Right lobe of liver (tissue), 6 donors: ENCODE measurements around the gene CDC73. TPM values are rescaled to one million over a fixed set of nuclear protein-coding genes. Genes with fewer than 3 reads are reported as not detected.

Experiments
- ATAC-seq, 4 donors: fragments of 200-7000 bp; cut with Tn5 transposase; one replicate each; pipeline ENCODE4 v1.9.1; 2020; ENCODE audit warnings: mild to moderate bottlenecking in 4 of 4, moderate library complexity in 4 of 4
- DNase-seq, 3 donors: peaks; one replicate each; pipeline ENCODE4 v3.0.0-alpha.2; 2020
- H3K27ac ChIP-seq, 3 donors: fragments of 200-600 bp; one replicate each; pipeline ENCODE4 v1.8.0; 2022
- H3K27me3 ChIP-seq, 2 donors: fragments of 200-600 bp; one replicate each; pipeline ENCODE4 v1.8.0; 2022
- H3K36me3 ChIP-seq, 4 donors: fragments of 200-600 bp; sonication (generic) in 1 of 4; one replicate each; pipeline versions ENCODE4 v1.5.1 to v1.8.0; 2017 to 2022; ENCODE audit warnings: control low read depth in 1 of 4
- H3K4me1 ChIP-seq, 4 donors: fragments of 200-600 bp; sonication (generic) in 1 of 4; one replicate each; pipeline versions ENCODE4 v1.5.1 to v1.8.0; 2017 to 2022; ENCODE audit warnings: control low read depth in 1 of 4
- H3K4me3 ChIP-seq, 3 donors: fragments of 200-600 bp; one replicate each; pipeline ENCODE4 v1.8.0; 2022
- H3K9me3 ChIP-seq, 4 donors: fragments of 200-600 bp; sonication (generic) in 1 of 4; one replicate each; pipeline versions ENCODE4 v1.5.1 to v1.8.0; 2017 to 2022; ENCODE audit warnings: control low read depth in 1 of 4
- POLR2A ChIP-seq: fragments of 450-650 bp; IDR thresholded peaks from one replicate; pipeline ENCODE4 v1.6.1; 2017; ENCODE audit warnings: antibody characterized with exemption, mild to moderate bottlenecking
- WGBS: methylation state at CpG from one replicate; pipeline ENCODE4 v1.1.6; 2018; ENCODE audit warnings: low coverage, low lambda C conversion rate; ENCODE audit not compliant: insufficient coverage; ENCODE audit errors: missing lambda C conversion rate; 5-methylcytosine and 5-hydroxymethylcytosine counted together
- intact Hi-C, 2 donors: fragments of 100-400 bp; cut with DNase I; formaldehyde crosslinking; loops; one replicate each; pipeline versions ENCODE4 v1.11.2 to v1.14.1; 2022
- total RNA-seq, 6 experiments: library from RNA; depleted of rRNA in 2 of 6; stranded (reverse); fragments of >200 nt in 2 of 6; fragmentation: NEBNext Ultra II Directional in 3 of 6; extraction: Animal tissue kit (Norgen Biotek cat#: 25700) in 3 of 6; gene quantifications; one replicate each; pipeline versions ENCODE4 v1.1.0 to v1.2.4, GENCODE V29; 2016 to 2023
- TF ChIP-seq, protein P1 (sequence below), 4 donors: fragments of 200-600 bp in 3 of 4; fragments of 450-650 bp in 1 of 4; IDR thresholded peaks; one replicate each; pipeline versions ENCODE4 v1.5.1 to v1.8.0; 2016 to 2022; ENCODE audit warnings: antibody characterized with exemption in 4 of 4, mild to moderate bottlenecking in 2 of 4
- donor health status: DM: no; HTN: yes; CAD: no.
- donor health status: DM: no; HTN: no; CAD: no.
- donor health status: DM: no; HTN: no; CAD: no.
- donor health status: DM: no; HTN: yes; CAD: no.
- donor health status: DM: no; HTN: yes; CAD: no.

Gene CDC73
- total RNA-seq, 6 experiments from 2014 or later = 11.1 to 23.8 (median 18.3) TPM

GRCh38 chr1:193085263-193085662 is 36.6 kb upstream of the CDC73 start:
- WGBS = 60% methylated on average over 1 of the region's 1 CpG
- TF ChIP-seq, protein P1, sequence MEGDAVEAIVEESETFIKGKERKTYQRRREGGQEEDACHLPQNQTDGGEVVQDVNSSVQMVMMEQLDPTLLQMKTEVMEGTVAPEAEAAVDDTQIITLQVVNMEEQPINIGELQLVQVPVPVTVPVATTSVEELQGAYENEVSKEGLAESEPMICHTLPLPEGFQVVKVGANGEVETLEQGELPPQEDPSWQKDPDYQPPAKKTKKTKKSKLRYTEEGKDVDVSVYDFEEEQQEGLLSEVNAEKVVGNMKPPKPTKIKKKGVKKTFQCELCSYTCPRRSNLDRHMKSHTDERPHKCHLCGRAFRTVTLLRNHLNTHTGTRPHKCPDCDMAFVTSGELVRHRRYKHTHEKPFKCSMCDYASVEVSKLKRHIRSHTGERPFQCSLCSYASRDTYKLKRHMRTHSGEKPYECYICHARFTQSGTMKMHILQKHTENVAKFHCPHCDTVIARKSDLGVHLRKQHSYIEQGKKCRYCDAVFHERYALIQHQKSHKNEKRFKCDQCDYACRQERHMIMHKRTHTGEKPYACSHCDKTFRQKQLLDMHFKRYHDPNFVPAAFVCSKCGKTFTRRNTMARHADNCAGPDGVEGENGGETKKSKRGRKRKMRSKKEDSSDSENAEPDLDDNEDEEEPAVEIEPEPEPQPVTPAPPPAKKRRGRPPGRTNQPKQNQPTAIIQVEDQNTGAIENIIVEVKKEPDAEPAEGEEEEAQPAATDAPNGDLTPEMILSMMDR (IDR thresholded peaks at IDR 0.05) = no peak
- intact Hi-C loops = no loop called here
- Histone ChIP-seq H3K27ac (no peak overlapping the region), H3K36me3 (peaks cover 0 to 42% (median 9%) of the 10 kb centered on the region in 4 donors), H3K9me3 (no peaks in the 10 kb centered on the region), H3K4me1 (no peaks in the 10 kb centered on the region), H3K4me3 (no peak overlapping the region), H3K27me3 (no peaks in the 10 kb centered on the region)
- no peak for DNase-seq
- no peak for ATAC-seq

GRCh38 chr1:193086342-193086741 is 35.5 kb upstream of the CDC73 start:
- Histone ChIP-seq H3K27ac (no peak overlapping the region), H3K4me1 (no peaks in the 10 kb centered on the region), H3K27me3 (no peaks in the 10 kb centered on the region), H3K4me3 (no peak overlapping the region), H3K9me3 (no peaks in the 10 kb centered on the region), H3K36me3 (peaks cover 0 to 39% (median 9%) of the 10 kb centered on the region in 4 donors)
- 79% methylated on average over 3 of the region's 3 CpGs for WGBS
- no peak for ATAC-seq
- no peak for DNase-seq
- intact Hi-C loops = no loop called here
- TF ChIP-seq, protein P1 (IDR thresholded peaks at IDR 0.05) = no peak
- TF ChIP-seq POLR2A = no peak

DNA sequence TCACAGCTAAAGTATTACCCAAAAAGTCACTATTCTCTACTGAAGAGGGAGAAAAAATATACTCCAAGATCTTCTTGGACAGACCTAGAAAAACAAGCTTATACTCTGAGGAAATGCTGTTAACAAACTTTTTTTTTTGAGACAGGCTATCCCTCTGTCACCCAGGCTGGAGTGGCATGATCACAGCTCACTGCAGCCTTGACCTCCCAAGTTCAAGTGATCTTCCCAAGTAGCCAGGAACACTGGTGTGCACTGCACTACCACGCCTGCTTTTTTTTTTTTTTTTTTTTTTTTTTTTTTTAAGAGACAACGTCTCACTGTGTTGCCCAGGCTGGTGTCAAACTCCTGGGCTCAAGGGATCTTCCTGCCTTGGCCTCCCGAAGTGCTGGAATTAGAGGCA is 33.9 kb upstream of the CDC73 start:
- H3K9me3 ChIP-seq = no peaks in the 10 kb centered on the region
- WGBS = 60% methylated on average over 3 of the region's 3 CpGs
- TF ChIP-seq POLR2A = no peak
- TF ChIP-seq, protein P1 (IDR thresholded peaks at IDR 0.05) = no peak

GRCh38 chr1:193090865-193091264 is 31.0 kb upstream of the CDC73 start:
- WGBS = 54% methylated on average over 1 of the region's 1 CpG
- peaks cover 0 to 23% (median 2%) of the 10 kb centered on the region in 4 donors for H3K36me3 ChIP-seq
- H3K4me1 ChIP-seq = no peaks in the 10 kb centered on the region
- H3K4me3 ChIP-seq = no peak overlapping the region
- no peaks in the 10 kb centered on the region for H3K27me3 ChIP-seq
- H3K9me3 ChIP-seq = no peaks in the 10 kb centered on the region
- no peak overlapping the region for H3K27ac ChIP-seq
- no peak for DNase-seq
- ATAC-seq = no peak
- no peak for TF ChIP-seq POLR2A
- TF ChIP-seq, protein P1 (IDR thresholded peaks at IDR 0.05) = no peak
- intact Hi-C loops = no loop called here

More for the DNA sequence above, 33.9 kb upstream of the CDC73 start:
- Histone ChIP-seq H3K36me3 (peaks cover 0 to 25% (median 6%) of the 10 kb centered on the region in 4 donors), H3K4me1 (no peaks in the 10 kb centered on the region), H3K27ac (no peak overlapping the region), H3K27me3 (no peaks in the 10 kb centered on the region), H3K4me3 (no peak overlapping the region)
- ATAC-seq (peak in 1 of 4 donors; percentile 23), DNase-seq (no peak)
- intact Hi-C loops = no loop called here

- intact Hi-C loops = no loop called here
Measured at GRCh38 chr1:193094112-193094511, 27.7 kb upstream of the CDC73 start.

More at GRCh38 chr1:193094112-193094511, 27.7 kb upstream of the CDC73 start:
- no peak for DNase-seq
- Histone ChIP-seq H3K9me3 (no peaks in the 10 kb centered on the region), H3K36me3 (peaks cover 0 to 52% (median 7%) of the 10 kb centered on the region in 4 donors), H3K27ac (no peak overlapping the region), H3K4me1 (no peaks in the 10 kb centered on the region), H3K4me3 (no peak overlapping the region), H3K27me3 (no peaks in the 10 kb centered on the region)
- 93% methylated on average over 8 of the region's 11 CpGs for WGBS
- no peak for ATAC-seq
- TF ChIP-seq, protein P1 (IDR thresholded peaks at IDR 0.05) = no peak
- TF ChIP-seq POLR2A = no peak
